K562 (cell line): ENCODE measurements around the gene HPS4. TPM values are rescaled to one million over a fixed set of nuclear protein-coding genes. Genes with fewer than 3 reads are reported as not detected.

ENCODE experiments used
- ATAC-seq: fragments of 200-7000 bp; cut with Tn5 transposase; 3 replicates; pipeline ENCODE4 v1.9.1; 2020; ENCODE audit warnings: moderate library complexity
- BruUV-seq: library from RNA; stranded (reverse); fragments of 400-500 nt; replicated peaks from 2 replicates; lab custom pipeline; 2021; lab: Mats Ljungman, UMichigan
- CTCF ChIA-PET: fragments of 300-600 bp; formaldehyde crosslinking; extraction: SDS; loops from one replicate; lab custom pipeline; 2021; ENCODE audit warnings: low intra/inter-chr PET ratio; lab: Yijun Ruan, JAX
- POLR2A ChIA-PET: fragments of 300-600, 350-650 bp; sonication (Branson Sonifier 250); formaldehyde crosslinking; extraction: SDS; loops from one replicate; lab custom pipeline; 2021; ENCODE audit warnings: antibody characterized with exemption, inconsistent platforms; lab: Yijun Ruan, JAX
- DNase-seq, 4 experiments: peaks; one replicate each; pipeline versions ENCODE4 v3.0.0 to v3.0.0-alpha.2; 2011 to 2018; ENCODE audit warnings: low spot score in 3 of 4, mixed read lengths in 3 of 4; ENCODE audit errors: extremely low read depth in 1 of 4
- FAIRE-seq: peaks from 2 replicates; lab custom pipeline; 2011; peaks lifted over from hg19 to GRCh38; lab: Jason Lieb, UNC
- H2AFZ ChIP-seq: 2 replicates; pipeline ENCODE4 v1.6.0; 2011; ENCODE audit warnings: low read depth, low read length, control low read depth, inconsistent platforms
- H3K27ac ChIP-seq: fragments of 200-600 bp; 3 replicates; pipeline ENCODE4 v1.8.0; 2011; ENCODE audit warnings: low read depth, mild to moderate bottlenecking, control low read depth, inconsistent platforms, low read length, moderate library complexity, mixed read lengths; ENCODE audit errors: extremely low read depth
- H3K27me3 ChIP-seq, 2 experiments: fragments of 300-600 bp in 1 of 2; 2 replicates in 1 of 2; 3 replicates in 1 of 2; pipeline versions ENCODE4 v1.6.0 to v1.8.0; 2011; ENCODE audit warnings: inconsistent platforms in 2 of 2, low read length in 2 of 2, mild to moderate bottlenecking in 1 of 2, mixed read lengths in 1 of 2, moderate library complexity in 1 of 2; ENCODE audit not compliant: control insufficient read depth in 2 of 2, insufficient read depth in 2 of 2
- H3K36me3 ChIP-seq: fragments of 300-600 bp; 3 replicates; pipeline ENCODE4 v1.8.0; 2011; ENCODE audit warnings: mild to moderate bottlenecking, low read length, inconsistent platforms; ENCODE audit not compliant: control insufficient read depth, insufficient read depth
- H3K4me1 ChIP-seq, 2 experiments: fragments of 200-600 bp in 1 of 2; replicated peaks in 1 of 2; 2 replicates in 1 of 2; 3 replicates in 1 of 2; pipeline versions ENCODE4 v1.5.1 to v1.8.0; 2011; ENCODE audit warnings: inconsistent platforms in 2 of 2, low read length in 2 of 2, mild to moderate bottlenecking in 1 of 2, mixed read lengths in 1 of 2, moderate library complexity in 1 of 2; ENCODE audit not compliant: control insufficient read depth in 2 of 2, insufficient read depth in 2 of 2
- H3K4me2 ChIP-seq: 2 replicates; pipeline ENCODE4 v1.6.1; 2011; ENCODE audit warnings: low read length, control low read depth, inconsistent platforms, mixed read lengths; ENCODE audit not compliant: insufficient read depth
- H3K4me3 ChIP-seq: fragments of 200-600 bp; sonication (generic), shearing (Covaris generic); 2 replicates; pipeline ENCODE4 v1.5.1; 2016; ENCODE audit warnings: control low read depth, inconsistent platforms
- H3K79me2 ChIP-seq: fragments of 200-600 bp; 3 replicates; pipeline ENCODE4 v1.8.0; 2011; ENCODE audit warnings: low read length, inconsistent platforms; ENCODE audit not compliant: control insufficient read depth, insufficient read depth
- H3K9ac ChIP-seq, 2 experiments: 2 replicates each; pipeline versions ENCODE4 v1.6.0 to v1.6.1; 2011; ENCODE audit warnings: low read depth in 2 of 2, low read length in 2 of 2, control low read depth in 1 of 2, inconsistent platforms in 1 of 2, mild to moderate bottlenecking in 1 of 2, mixed read lengths in 1 of 2; ENCODE audit not compliant: insufficient read depth in 1 of 2
- H3K9me1 ChIP-seq: one replicate; pipeline ENCODE4 v1.6.0; 2011; ENCODE audit warnings: inconsistent platforms, mild to moderate bottlenecking, low read length, moderate library complexity; ENCODE audit not compliant: control insufficient read depth, insufficient read depth
- H3K9me3 ChIP-seq: replicated peaks from 2 replicates; pipeline ENCODE4 v1.5.1; 2011; ENCODE audit warnings: low read depth, low read length, inconsistent platforms; ENCODE audit not compliant: control insufficient read depth, insufficient read depth
- H4K20me1 ChIP-seq: replicated peaks from 2 replicates; pipeline ENCODE4 v1.6.1; 2011; ENCODE audit warnings: low read length, inconsistent platforms, mixed read lengths; ENCODE audit not compliant: control insufficient read depth, insufficient read depth
- ATF7 ChIP-seq: fragments of 450-650 bp; IDR thresholded peaks from 2 replicates; pipeline ENCODE4 v1.7.1; 2014; ENCODE audit warnings: mild to moderate bottlenecking, moderate library complexity
- CHD2 ChIP-seq: IDR thresholded peaks from 2 replicates; pipeline ENCODE4 v1.6.1; 2011; ENCODE audit warnings: low read depth, low read length
- PTBP1 ChIP-seq: fragments of 200-400 bp; formaldehyde crosslinking; IDR thresholded peaks from 2 replicates; pipeline ENCODE4 v1.6.1; 2017; ENCODE audit warnings: low read depth, low read length
- SIN3B ChIP-seq: fragments of 450-650 bp; IDR thresholded peaks from 2 replicates; pipeline ENCODE4 v1.6.1; 2017; ENCODE audit warnings: low read depth, mild to moderate bottlenecking, moderate library complexity
- SMAD2 ChIP-seq: fragments of 150-350 bp; IDR thresholded peaks from 2 replicates; pipeline ENCODE4 v1.6.1; 2014; ENCODE audit warnings: low read depth, mild to moderate bottlenecking, low read length
- ZHX1 ChIP-seq: fragments of 150-350 bp; conservative IDR thresholded peaks from 2 replicates; pipeline ENCODE4 v1.6.1; 2014; ENCODE audit warnings: low read length
- WGBS: fragments of 100-300 bp; shearing (Covaris generic); methylation state at CpG from one replicate; pipeline ENCODE4 v1.1.6; 2016; ENCODE audit warnings: low coverage, mixed read lengths; ENCODE audit not compliant: insufficient coverage; ENCODE audit errors: missing lambda C conversion rate; 5-methylcytosine and 5-hydroxymethylcytosine counted together
- in situ Hi-C: fragments of 300-500 bp; cut with MboI; formaldehyde crosslinking; loops from 4 replicates; pipeline ENCODE4 v1.15.0; 2018; ENCODE audit warnings: inconsistent platforms, mixed read lengths
- intact Hi-C: fragments of 100-400 bp; cut with micrococcal nuclease; formaldehyde crosslinking; loops from 2 replicates; pipeline ENCODE4 v1.14.2; 2022
- polyA plus RNA-seq, 8 experiments: library from polyadenylated mRNA; depleted of rRNA in 4 of 8; stranded (reverse) in 5 of 8; unstranded in 3 of 8; fragments of >200 nt; fragmentation: Nextera tagmentation in 2 of 8; fragmentation: Illumina TruSeq in 1 of 8; extraction: Ambion mirVana in 2 of 8; extraction: Trizol in 1 of 8; gene quantifications; 2 replicates each; pipeline versions ENCODE4 v1.2.1 to v1.2.3, GENCODE V29; 2011 to 2014; ENCODE audit warnings: inconsistent platforms in 1 of 8, missing spikeins in 1 of 8
- total RNA-seq, 7 experiments: library from RNA; depleted of rRNA in 6 of 7; stranded (reverse); fragments of >200 nt in 6 of 7; fragmentation: Illumina TruSeq in 2 of 7; extraction: Trizol in 2 of 7; gene quantifications; 2 replicates each; pipeline versions ENCODE4 v1.2.1 to v1.2.3, GENCODE V29; 2011 to 2021; ENCODE audit warnings: low replicate concordance in 1 of 7
- TF ChIP-seq, protein P1 (sequence below): sonication (generic); formaldehyde crosslinking; IDR thresholded peaks from 2 replicates; pipeline ENCODE4 v1.8.1; 2023; ENCODE audit warnings: mild to moderate bottlenecking, missing genetic modification reagents, moderate library complexity

The HPS4 gene
- total and polyA plus RNA-seq, 9 of the 15 experiments (the other 6 are each of a cell fraction or from before 2014, with no cell fraction given) = 12.8 to 29.2 (median 25.3) TPM

DNA sequence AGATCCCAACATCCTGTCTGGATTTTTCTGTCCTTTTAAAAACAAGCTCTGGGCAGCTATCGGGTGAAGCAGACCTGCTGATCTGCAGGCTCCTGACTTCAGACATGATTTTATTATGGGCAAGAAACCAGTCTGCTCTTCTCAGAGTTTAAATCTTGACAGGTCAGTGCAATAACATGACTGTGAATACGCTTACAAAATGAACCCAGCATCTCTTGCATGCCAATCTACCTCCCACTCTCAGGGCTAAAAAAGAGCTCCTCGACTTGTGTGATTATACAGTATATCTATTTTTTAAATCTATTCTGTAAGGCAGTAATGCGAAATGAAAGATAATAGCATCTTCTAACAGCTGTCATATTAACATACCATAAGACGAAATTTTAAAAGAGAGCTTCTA lies 73.2 kb downstream of the HPS4 start:
- Histone ChIP-seq H3K36me3 (no peaks in the 10 kb centered on the region), H3K27ac (no peak overlapping the region), H3K9me1 (no peaks in the 10 kb centered on the region), H3K9ac (no peak overlapping the region), H4K20me1 (no peaks in the 10 kb centered on the region), H3K4me1 (peaks cover 4 to 10% of the 10 kb centered on the region in 2 experiments), H3K9me3 (no peaks in the 10 kb centered on the region), H3K4me3 (no peak overlapping the region), H3K27me3 (no peaks in the 10 kb centered on the region), H3K4me2 (no peak overlapping the region), H3K79me2 (no peaks in the 10 kb centered on the region), H2AFZ (no peak overlapping the region)
- no peak for FAIRE-seq
- 40% methylated on average over 5 of the region's 5 CpGs for WGBS
- no peak for TF ChIP-seq SMAD2
- no peak for TF ChIP-seq PTBP1
- TF ChIP-seq ZHX1 = no peak
- TF ChIP-seq CHD2 = no peak
- TF ChIP-seq ATF7 = no peak
- TF ChIP-seq, protein P1, sequence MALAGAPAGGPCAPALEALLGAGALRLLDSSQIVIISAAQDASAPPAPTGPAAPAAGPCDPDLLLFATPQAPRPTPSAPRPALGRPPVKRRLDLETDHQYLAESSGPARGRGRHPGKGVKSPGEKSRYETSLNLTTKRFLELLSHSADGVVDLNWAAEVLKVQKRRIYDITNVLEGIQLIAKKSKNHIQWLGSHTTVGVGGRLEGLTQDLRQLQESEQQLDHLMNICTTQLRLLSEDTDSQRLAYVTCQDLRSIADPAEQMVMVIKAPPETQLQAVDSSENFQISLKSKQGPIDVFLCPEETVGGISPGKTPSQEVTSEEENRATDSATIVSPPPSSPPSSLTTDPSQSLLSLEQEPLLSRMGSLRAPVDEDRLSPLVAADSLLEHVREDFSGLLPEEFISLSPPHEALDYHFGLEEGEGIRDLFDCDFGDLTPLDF (CRISPR knock-in tag) = no peak
- no peak for TF ChIP-seq SIN3B
- in situ Hi-C loops = no loop called here
- ATAC-seq = no peak
- CTCF ChIA-PET = no interaction called here
- intact Hi-C loops = no loop called here
- no peak for DNase-seq
- no TSS peak for BruUV-seq
- POLR2A ChIA-PET = interaction anchor here (0.7 kb wide), 1 partner anchor 61 kb away, joined by 3 read pairs; no protein-coding TSS in a partner anchor
